LNCaP clone FGC (cell line): ENCODE data around the gene TMEM117.
"Not testable (repeated sequence)": the region's sequence is repeated elsewhere in the genome, so short reads cannot be mapped to it uniquely, and the experiment has no call there.

ENCODE experiments used
- DNase-seq: peaks from one replicate; pipeline ENCODE4 v3.0.0-alpha.2; 2011; ENCODE audit warnings: low read depth
- H3K4me3 ChIP-seq: 2 replicates; pipeline ENCODE4 v1.5.1; 2011; ENCODE audit warnings: mild to moderate bottlenecking, low read depth, low read length, control low read depth
- CTCF ChIP-seq: IDR thresholded peaks from 2 replicates; pipeline ENCODE4 v1.5.1; 2012; ENCODE audit warnings: mild to moderate bottlenecking; ENCODE audit not compliant: control insufficient read depth, insufficient read depth; ENCODE audit errors: extremely low read depth

The TMEM117 gene

GRCh38 chr12:43840338-43840737, 4.5 kb downstream of the TMEM117 start:
- no peak for TF ChIP-seq CTCF
- no peak for DNase-seq

GRCh38 chr12:43841253-43841652, 5.4 kb downstream of the TMEM117 start:
- TF ChIP-seq CTCF, result no peak
- H3K4me3 ChIP-seq, result no peak overlapping the region
- no peak for DNase-seq

More at GRCh38 chr12:43840338-43840737, 4.5 kb downstream of the TMEM117 start:
- no peak overlapping the region for H3K4me3 ChIP-seq

- TF ChIP-seq CTCF, result no peak
- peak; percentile 44 for DNase-seq
- no peak overlapping the region for H3K4me3 ChIP-seq
Measured at GRCh38 chr12:43842259-43842658, 6.4 kb downstream of the TMEM117 start.

- not testable (repeated sequence) for DNase-seq, H3K4me3 ChIP-seq
Measured at GRCh38 chr12:43847425-43848225, 11.7 kb downstream of the TMEM117 start.

- no peak overlapping the region for H3K4me3 ChIP-seq
- no peak for DNase-seq
- TF ChIP-seq CTCF, result no peak
Measured at GRCh38 chr12:43848226-43848507, 12.3 kb downstream of the TMEM117 start.

GRCh38 chr12:43848786-43849185, 12.9 kb downstream of the TMEM117 start:
- TF ChIP-seq CTCF, result no peak
- H3K4me3 ChIP-seq, result no peak overlapping the region
- DNase-seq, result no peak

GRCh38 chr12:43852744-43853143, 16.9 kb downstream of the TMEM117 start:
- DNase-seq, result no peak
- no peak overlapping the region for H3K4me3 ChIP-seq
- no peak for TF ChIP-seq CTCF
